ENCODE measurements around the gene MALAT1. TPM values are rescaled to one million over a fixed set of nuclear protein-coding genes. Genes with fewer than 3 reads are reported as not detected.

MALAT1 gene
- total and polyA plus RNA-seq, 2 of the 13 experiments (the other 11 are each of a cell fraction or from before 2014, with no cell fraction given) = 143 to 1,237 TPM

- TF ChIP-seq ARID3A (IDR thresholded peaks at IDR 0.05; ENCODE audit: low read depth, low read length) (no peak), HDAC2 (CRISPR knock-in tag; IDR thresholded peaks at IDR 0.05) (no peak), SAP130 (CRISPR knock-in tag; IDR thresholded peaks at IDR 0.05; ENCODE audit: low read depth) (no peak), CAMTA2 (CRISPR knock-in tag; IDR thresholded peaks at IDR 0.05; ENCODE audit: borderline replicate concordance) (no peak; the same call in 1 of the 2 replicates), ZNF512 (CRISPR knock-in tag; IDR thresholded peaks at IDR 0.05) (0 out of 2 replicates have a peak, but pooled peaks have one; percentile 43), HNRNPL (IDR thresholded peaks at IDR 0.05; ENCODE audit: low read depth, low read length) (no peak), ZNF224 (CRISPR knock-in tag; IDR thresholded peaks at IDR 0.05) (no peak), RERE (CRISPR knock-in tag; IDR thresholded peaks at IDR 0.05; ENCODE audit: low read depth) (no peak), RAD51 (IDR thresholded peaks at IDR 0.05; ENCODE audit: borderline replicate concordance) (no peak), ZNF263 (CRISPR knock-in tag; IDR thresholded peaks at IDR 0.05) (no peak), ZNF513 (CRISPR knock-in tag; conservative IDR thresholded peaks at IDR 0.05) (no peak), ZNF296 (CRISPR knock-in tag; conservative IDR thresholded peaks at IDR 0.05) (no peak), BORCS8-MEF2B (CRISPR knock-in tag; IDR thresholded peaks at IDR 0.05) (no peak), POLR2AphosphoS2 (IDR thresholded peaks at IDR 0.05; ENCODE audit: low read depth, low read length) (no peak), KDM3A (CRISPR knock-in tag; IDR thresholded peaks at IDR 0.05; ENCODE audit: low read depth) (no peak), RFXANK (CRISPR knock-in tag; IDR thresholded peaks at IDR 0.05) (no peak), HOXA9 (CRISPR knock-in tag; IDR thresholded peaks at IDR 0.05; ENCODE audit: borderline replicate concordance) (no peak), RORA (CRISPR knock-in tag; IDR thresholded peaks at IDR 0.05) (no peak), TAF15 (IDR thresholded peaks at IDR 0.05; ENCODE audit: low read depth, low read length, poor library complexity, severe bottlenecking) (no peak)
These were observed 25.3 kb downstream of the MALAT1 start (continued) for GRCh38 chr11:65524014-65524740.

Data from HepG2 (cell line).